Thoracic aorta (tissue), 2 donors: ENCODE results near the gene LRRC74B. TPM values are rescaled to one million over a fixed set of nuclear protein-coding genes. Genes with fewer than 3 reads are reported as not detected.
"Not testable (repeated sequence)": the region's sequence is repeated elsewhere in the genome, so short reads cannot be mapped to it uniquely, and the experiment has no call there.

ENCODE experiments used
- ATAC-seq: fragments of 150-250 bp; one replicate; pipeline ENCODE4 v1.8.0; 2017; ENCODE audit warnings: low read depth; ENCODE audit not compliant: insufficient number of reproducible peaks, low FRiP score
- DNase-seq: peaks from one replicate; pipeline ENCODE4 v3.0.0-alpha.2; 2020; ENCODE audit warnings: low spot score
- H3K27ac ChIP-seq, 2 donors: fragments of 200-600 bp; sonication (generic); 1 replicate in 1 of 2; 2 replicates in 1 of 2; pipeline ENCODE4 v1.5.1; 2016; ENCODE audit warnings: mild to moderate bottlenecking in 2 of 2, moderate library complexity in 2 of 2
- H3K27me3 ChIP-seq: fragments of 200-600 bp; sonication (generic); replicated peaks from 2 replicates; pipeline ENCODE4 v1.6.0; 2016; ENCODE audit warnings: mild to moderate bottlenecking; ENCODE audit not compliant: insufficient read depth
- H3K36me3 ChIP-seq: fragments of 200-600 bp; sonication (generic); one replicate; pipeline ENCODE4 v1.5.1; 2016
- H3K4me1 ChIP-seq, 2 donors: fragments of 200-600 bp; sonication (generic); 1 replicate in 1 of 2; 2 replicates in 1 of 2; pipeline versions ENCODE4 v1.5.1 to v1.6.0; 2016; ENCODE audit warnings: low read depth in 2 of 2, mild to moderate bottlenecking in 1 of 2; ENCODE audit not compliant: control insufficient read depth in 1 of 2
- H3K4me3 ChIP-seq: fragments of 200-600 bp; sonication (generic); 2 replicates; pipeline ENCODE4 v1.5.1; 2016; ENCODE audit warnings: mild to moderate bottlenecking
- H3K9me3 ChIP-seq: fragments of 200-600 bp; sonication (generic); 2 replicates; pipeline ENCODE4 v1.5.1; 2016
- CTCF ChIP-seq: fragments of 200-600 bp; sonication (generic); IDR thresholded peaks from one replicate; pipeline ENCODE4 v1.5.1; 2019; ENCODE audit warnings: antibody characterized with exemption
- total RNA-seq, 2 donors: library from RNA; depleted of rRNA; stranded (reverse); fragments of >200 nt; gene quantifications; one replicate each; pipeline versions ENCODE4 v1.1.0 to v1.2.3, GENCODE V29; 2016

LRRC74B gene
- total RNA-seq, 2 donors from 2014 or later = not detected

DNA sequence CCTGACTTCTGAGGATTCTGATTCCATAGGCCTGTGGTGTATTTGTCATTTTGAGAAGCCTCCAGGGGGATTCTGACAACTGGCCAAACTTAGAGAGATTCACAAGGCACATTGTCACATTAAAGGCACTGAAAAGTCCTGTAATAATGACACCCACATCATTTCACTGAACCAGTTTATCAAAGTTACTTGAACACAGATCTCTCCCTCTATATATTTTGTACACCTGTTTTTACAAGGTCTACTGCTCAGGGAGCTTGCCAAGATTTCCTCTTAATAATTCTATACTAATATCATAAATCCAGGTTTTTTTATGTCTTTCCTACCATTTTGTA is 50.0 kb downstream of the LRRC74B start:
- Histone ChIP-seq H3K4me3 (no peak overlapping the region), H3K27me3 (no peaks in the 10 kb centered on the region), H3K4me1 (no peaks in the 10 kb centered on the region), H3K36me3 (no peaks in the 10 kb centered on the region), H3K9me3 (no peaks in the 10 kb centered on the region), H3K27ac (no peak overlapping the region)
- TF ChIP-seq CTCF = no peak
- DNase-seq = no peak
- ATAC-seq = no peak

GRCh38 chr22:21096878-21097277 is 51.1 kb downstream of the LRRC74B start:
- H3K4me3 ChIP-seq, DNase-seq, H3K9me3 ChIP-seq, H3K27me3 ChIP-seq, H3K36me3 ChIP-seq, ATAC-seq, H3K27ac ChIP-seq, H3K4me1 ChIP-seq: not testable (repeated sequence)

- no peaks in the 10 kb centered on the region for H3K36me3 ChIP-seq
- H3K9me3 ChIP-seq = no peaks in the 10 kb centered on the region
- ATAC-seq (no peak), DNase-seq (no peak)
- no peak for TF ChIP-seq CTCF
- H3K27ac ChIP-seq = no peak overlapping the region
- no peaks in the 10 kb centered on the region for H3K27me3 ChIP-seq
- no peak overlapping the region for H3K4me3 ChIP-seq
- peaks cover 0 to 5% of the 10 kb centered on the region in 2 donors for H3K4me1 ChIP-seq
Measured at GRCh38 chr22:21098099-21098671, 52.4 kb downstream of the LRRC74B start.

- Histone ChIP-seq H3K27ac (no peak overlapping the region), H3K4me1 (peaks cover 0 to 5% of the 10 kb centered on the region in 2 donors), H3K36me3 (no peaks in the 10 kb centered on the region), H3K4me3 (no peak overlapping the region), H3K27me3 (no peaks in the 10 kb centered on the region), H3K9me3 (no peaks in the 10 kb centered on the region)
- no peak for DNase-seq
- ATAC-seq = no peak
- no peak for TF ChIP-seq CTCF
Measured at GRCh38 chr22:21099578-21099977, 53.8 kb downstream of the LRRC74B start.

GRCh38 chr22:21100149-21101032 is 54.6 kb downstream of the LRRC74B start:
- no peak overlapping the region for H3K4me3 ChIP-seq
- H3K27ac ChIP-seq = no peak overlapping the region
- H3K36me3 ChIP-seq = no peaks in the 10 kb centered on the region
- no peak for TF ChIP-seq CTCF
- H3K27me3 ChIP-seq = no peaks in the 10 kb centered on the region
- H3K9me3 ChIP-seq = no peaks in the 10 kb centered on the region
- ATAC-seq = no peak
- no peak for DNase-seq
- H3K4me1 ChIP-seq = peaks cover 0 to 5% of the 10 kb centered on the region in 2 donors
